Activated naive CD8-positive, alpha-beta T cell treated with anti-CD3 and anti-CD28 coated beads, Interleukin-2, amount 10 ng/mL, durations not matched to agents 7 days and 5 days (primary cell): ENCODE measurements around the gene NIPAL3. TPM values are rescaled to one million over a fixed set of nuclear protein-coding genes. Genes with fewer than 3 reads are reported as not detected.
"Not testable (repeated sequence)": the region's sequence is repeated elsewhere in the genome, so short reads cannot be mapped to it uniquely, and the experiment has no call there.

Source experiments
- ATAC-seq: fragments of 150-1000 bp; cut with Tn5 transposase; one replicate; pipeline ENCODE4 v1.10.0; 2021; ENCODE audit warnings: low read depth, moderate library complexity
- POLR2A ChIA-PET: fragments of 350-600 bp; sonication (Branson Sonifier 250); formaldehyde crosslinking; loops from one replicate; lab custom pipeline; 2021; ENCODE audit warnings: antibody characterized with exemption; lab: Charles Lee
- DNase-seq: peaks from one replicate; pipeline ENCODE4 v3.0.0; 2021
- H3K27ac Mint-ChIP-seq: one replicate; pipeline ENCODE4 v1.8.0; 2022; ENCODE audit warnings: mild to moderate bottlenecking, mixed read lengths
- H3K27me3 Mint-ChIP-seq: one replicate; pipeline ENCODE4 v1.8.0; 2022; ENCODE audit warnings: mild to moderate bottlenecking, moderate library complexity, mixed read lengths
- H3K36me3 Mint-ChIP-seq: one replicate; pipeline ENCODE4 v1.8.0; 2021; ENCODE audit warnings: mild to moderate bottlenecking, mixed read lengths
- H3K4me1 Mint-ChIP-seq: one replicate; pipeline ENCODE4 v1.8.0; 2021; ENCODE audit warnings: mixed read lengths
- H3K4me3 Mint-ChIP-seq: one replicate; pipeline ENCODE4 v1.8.0; 2022; ENCODE audit warnings: mild to moderate bottlenecking, moderate library complexity, mixed read lengths
- H3K9me3 Mint-ChIP-seq: one replicate; pipeline ENCODE4 v1.8.0; 2021; ENCODE audit warnings: mixed read lengths
- total RNA-seq, 2 experiments: library from RNA; stranded (reverse); gene quantifications; one replicate each; pipeline ENCODE4 v1.2.3, GENCODE V29; 2021

NIPAL3 gene
- total RNA-seq, 2 experiments from 2014 or later, result 54.1 to 55.1 TPM

DNA sequence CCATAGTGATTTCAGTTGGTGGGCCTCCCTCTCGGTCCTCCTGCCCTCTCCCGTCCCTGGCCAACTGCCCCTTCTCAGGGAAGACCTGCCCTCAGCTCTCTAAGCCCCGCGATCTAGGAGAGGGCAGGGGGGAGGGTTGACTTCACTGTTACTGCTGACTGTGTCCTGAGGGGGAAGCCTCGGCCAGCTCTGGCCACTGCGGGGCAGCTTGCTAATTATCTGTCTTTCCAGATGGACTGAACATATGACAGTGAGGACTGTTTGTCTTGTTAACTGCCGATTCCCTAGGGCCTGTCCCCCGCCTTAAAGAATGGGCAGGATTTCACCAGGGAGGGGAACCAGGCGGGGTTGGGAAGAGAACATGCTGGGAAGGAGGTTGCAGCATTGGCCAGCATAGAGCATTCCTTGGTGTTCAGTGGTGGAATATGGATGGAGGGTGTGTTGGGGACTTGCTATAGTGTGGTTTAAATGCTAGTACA lies 22.9 kb downstream of the NIPAL3 start:
- Mint-ChIP-seq H3K27ac (no peak overlapping the region), H3K4me3 (no peak overlapping the region), H3K4me1 (peaks cover 10% of the 10 kb centered on the region), H3K27me3 (no peaks in the 10 kb centered on the region), H3K36me3 (peaks cover 29% of the 10 kb centered on the region), H3K9me3 (no peaks in the 10 kb centered on the region)
- POLR2A ChIA-PET, result no interaction called here
- DNase-seq (no peak), ATAC-seq (no peak)

DNA sequence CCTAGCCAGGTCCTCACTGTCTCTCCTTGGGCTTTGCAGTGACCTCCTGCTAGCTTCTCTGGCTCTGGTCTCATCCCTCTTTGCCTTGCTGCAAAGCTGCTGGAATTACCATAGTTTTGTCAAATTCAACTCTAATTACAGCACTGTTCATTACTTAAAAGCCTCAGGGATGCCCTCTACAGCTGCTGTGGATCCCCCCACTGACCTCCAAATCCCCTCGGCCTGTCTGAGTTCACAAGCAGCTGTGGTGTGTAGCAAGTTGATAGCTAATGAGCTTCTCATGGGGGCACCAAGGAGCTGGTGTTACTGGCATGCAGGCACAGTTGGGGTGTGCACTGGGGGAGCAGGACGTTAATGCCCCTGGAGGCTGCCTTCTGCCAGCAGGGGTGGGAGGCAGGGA lies 24.8 kb downstream of the NIPAL3 start:
- H3K36me3 Mint-ChIP-seq, result peaks cover 21% of the 10 kb centered on the region
- H3K9me3 Mint-ChIP-seq, result no peaks in the 10 kb centered on the region
- H3K4me3 Mint-ChIP-seq, result no peak overlapping the region
- DNase-seq, result no peak
- no peak overlapping the region for H3K27ac Mint-ChIP-seq
- POLR2A ChIA-PET, result interaction anchor here (0.8 kb wide), 1 partner anchor 46 kb away, joined by 6 read pairs; no protein-coding TSS in a partner anchor
- no peak for ATAC-seq
- peaks cover 5% of the 10 kb centered on the region for H3K4me1 Mint-ChIP-seq
- no peaks in the 10 kb centered on the region for H3K27me3 Mint-ChIP-seq

DNA sequence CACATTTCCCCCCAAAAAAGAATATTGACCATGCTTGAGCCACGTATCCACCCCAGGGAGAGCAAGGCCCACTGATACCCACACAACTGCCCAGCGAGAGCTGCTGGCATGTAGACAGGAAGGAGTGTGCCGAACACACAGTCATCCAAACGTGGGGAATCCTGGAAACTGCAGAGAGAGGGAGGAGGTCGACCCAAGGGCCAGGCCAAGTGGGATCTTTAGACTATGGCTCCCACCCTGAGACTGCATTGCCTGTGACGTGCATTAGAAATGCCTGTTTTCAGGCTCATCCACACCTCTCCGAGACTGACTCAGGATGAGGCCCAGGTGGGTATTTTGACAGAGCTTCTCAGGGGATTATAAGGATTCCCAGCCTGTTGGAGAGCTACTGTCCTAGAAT lies 25.9 kb downstream of the NIPAL3 start:
- POLR2A ChIA-PET, result no interaction called here
- Mint-ChIP-seq H3K4me3 (no peak overlapping the region), H3K4me1 (peaks cover 2% of the 10 kb centered on the region), H3K27me3 (no peaks in the 10 kb centered on the region), H3K9me3 (no peaks in the 10 kb centered on the region), H3K36me3 (peaks cover 25% of the 10 kb centered on the region), H3K27ac (no peak overlapping the region)
- ATAC-seq, result no peak
- no peak for DNase-seq

DNA sequence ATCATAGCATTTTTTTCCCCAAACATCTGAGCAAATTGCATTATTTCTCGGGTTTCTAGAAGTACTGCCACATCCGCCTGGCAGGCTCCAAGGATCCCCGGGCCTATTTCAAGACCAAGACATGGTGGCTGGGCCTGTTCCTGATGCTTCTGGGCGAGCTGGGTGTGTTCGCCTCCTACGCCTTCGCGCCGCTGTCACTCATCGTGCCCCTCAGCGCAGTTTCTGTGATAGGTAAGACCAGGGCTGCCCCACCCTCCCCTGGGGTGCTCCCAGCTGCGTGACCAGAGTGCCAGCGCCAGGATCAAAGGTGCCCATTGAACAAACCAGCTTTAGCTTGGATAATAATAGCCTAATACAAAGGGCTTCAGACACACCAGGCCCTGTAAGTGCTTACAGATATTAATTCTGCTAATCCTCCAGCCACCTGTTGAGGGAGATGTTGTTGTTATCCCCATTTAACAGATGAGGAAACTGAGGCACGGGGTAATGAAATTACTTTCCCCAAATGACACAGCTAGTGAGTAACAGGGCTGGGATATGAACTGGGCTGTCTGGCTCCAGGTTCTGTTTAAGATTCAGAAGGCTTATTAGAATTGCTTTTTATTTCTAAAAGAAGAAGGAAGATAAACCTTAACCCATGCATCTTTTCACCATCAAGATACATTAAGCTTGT lies 26.5 kb downstream of the NIPAL3 start:
- peaks cover 32% of the 10 kb centered on the region for H3K36me3 Mint-ChIP-seq
- peaks cover 2% of the 10 kb centered on the region for H3K4me1 Mint-ChIP-seq
- ATAC-seq, result no peak
- H3K27me3 Mint-ChIP-seq, result no peaks in the 10 kb centered on the region
- no peak overlapping the region for H3K27ac Mint-ChIP-seq
- no peaks in the 10 kb centered on the region for H3K9me3 Mint-ChIP-seq
- DNase-seq, result no peak
- H3K4me3 Mint-ChIP-seq, result no peak overlapping the region
- POLR2A ChIA-PET, result interaction anchor here (1.2 kb wide), 1 partner anchor 44 kb away, joined by 4 read pairs; no protein-coding TSS in a partner anchor

DNA sequence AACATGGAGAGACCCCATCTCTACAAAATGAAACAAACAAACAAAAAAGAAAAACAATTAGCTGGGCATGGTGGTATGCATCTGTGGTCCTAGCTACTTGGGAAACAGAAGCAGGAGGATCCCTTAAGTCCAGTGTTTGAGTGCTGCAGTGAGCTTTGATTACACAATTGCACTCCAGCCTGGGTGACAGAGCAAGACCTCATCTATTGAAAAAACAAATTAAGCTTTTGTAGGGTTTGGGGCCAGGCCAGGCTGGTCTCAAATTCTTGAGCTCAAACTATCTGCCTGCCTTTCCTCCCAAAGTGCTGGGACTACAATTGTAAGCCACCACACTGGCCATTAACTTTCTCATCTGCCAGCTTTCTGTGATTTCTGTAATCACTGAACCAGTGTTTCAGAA lies 27.2 kb downstream of the NIPAL3 start:
- Mint-ChIP-seq H3K27ac (peak overlapping the region; percentile 23), H3K4me3 (no peak overlapping the region), H3K27me3 (no peaks in the 10 kb centered on the region), H3K36me3 (peaks cover 33% of the 10 kb centered on the region), H3K9me3 (no peaks in the 10 kb centered on the region), H3K4me1 (peaks cover 2% of the 10 kb centered on the region)
- DNase-seq (no peak), ATAC-seq (no peak)
- POLR2A ChIA-PET, result interaction anchor here (0.7 to 1.2 kb wide), 2 partner anchors 13 to 44 kb away, joined by 3 to 4 read pairs; no protein-coding TSS in a partner anchor

DNA sequence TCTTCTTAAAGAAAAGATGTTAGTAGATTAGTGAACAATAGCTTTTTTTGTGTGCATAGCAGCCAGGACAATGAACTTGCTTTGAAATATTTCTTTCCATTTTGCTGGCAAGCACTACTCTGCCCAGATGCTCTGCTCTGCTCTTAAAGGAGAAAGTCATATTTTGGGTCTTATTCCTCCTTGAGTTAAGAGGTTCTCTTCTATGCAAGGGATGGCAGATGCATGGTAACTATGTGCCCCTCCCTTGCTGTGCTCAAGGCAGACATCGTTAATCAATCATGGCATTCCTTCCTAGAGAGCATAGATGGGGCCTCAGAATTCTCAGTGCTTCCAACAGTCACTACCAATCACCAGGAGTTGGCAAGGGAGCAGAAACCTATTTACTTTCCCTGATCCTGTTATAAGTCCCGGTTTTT lies 27.6 kb downstream of the NIPAL3 start:
- DNase-seq (no peak), ATAC-seq (no peak)
- Mint-ChIP-seq H3K4me1 (peaks cover 2% of the 10 kb centered on the region), H3K27ac (no peak overlapping the region), H3K4me3 (no peak overlapping the region), H3K27me3 (no peaks in the 10 kb centered on the region), H3K9me3 (no peaks in the 10 kb centered on the region), H3K36me3 (peaks cover 33% of the 10 kb centered on the region)
- POLR2A ChIA-PET, result interaction anchor here (0.7 to 1.2 kb wide), 2 partner anchors 14 to 43 kb away, joined by 3 to 4 read pairs; no protein-coding TSS in a partner anchor

DNA sequence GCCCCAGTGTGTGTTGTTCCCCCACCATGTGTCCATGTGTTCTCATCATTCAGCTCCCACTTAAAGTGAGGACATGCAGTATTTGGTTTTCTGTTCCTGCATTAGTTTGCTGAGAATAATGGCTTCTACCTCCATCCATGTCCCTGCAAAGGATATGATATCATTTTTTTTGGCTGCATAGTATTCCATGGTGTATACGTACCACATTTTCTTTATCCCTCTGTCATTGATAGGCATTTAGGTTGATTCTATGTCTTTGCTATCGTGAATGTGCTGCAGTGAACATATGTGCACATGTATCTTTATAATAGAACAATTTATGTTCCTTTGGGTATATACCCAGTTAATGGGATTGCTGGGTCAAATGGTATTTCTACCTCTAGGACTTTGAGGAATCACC lies 30.8 kb downstream of the NIPAL3 start:
- POLR2A ChIA-PET, DNase-seq: not testable (repeated sequence)
- H3K36me3 Mint-ChIP-seq, result peaks cover 40% of the 10 kb centered on the region

DNA sequence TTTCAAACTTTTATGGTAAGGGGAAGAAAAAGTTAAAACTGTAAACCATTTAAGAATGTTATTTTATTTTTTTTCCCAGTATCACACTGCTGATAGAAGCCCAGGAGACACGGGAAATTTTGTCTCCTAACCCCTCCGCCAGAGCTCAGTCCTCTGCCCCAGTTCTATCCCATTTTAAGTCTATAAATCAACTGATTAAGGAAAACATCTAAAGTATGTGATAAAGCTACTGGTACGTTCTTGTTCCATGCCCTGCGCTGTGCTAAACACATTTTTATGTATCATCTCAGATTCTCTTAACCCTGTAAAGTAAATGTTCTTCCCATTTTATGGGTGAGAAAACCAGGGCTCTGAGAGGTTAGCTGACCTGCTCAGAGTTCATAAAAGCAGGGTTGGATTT lies 34.7 kb downstream of the NIPAL3 start:
- H3K27me3 Mint-ChIP-seq, result no peaks in the 10 kb centered on the region
- no peak overlapping the region for H3K4me3 Mint-ChIP-seq
- H3K4me1 Mint-ChIP-seq, result peaks cover 1% of the 10 kb centered on the region
- H3K9me3 Mint-ChIP-seq, result no peaks in the 10 kb centered on the region
- POLR2A ChIA-PET, result no interaction called here
- H3K27ac Mint-ChIP-seq, result no peak overlapping the region
- DNase-seq, result no peak
- peaks cover 56% of the 10 kb centered on the region for H3K36me3 Mint-ChIP-seq
- ATAC-seq, result no peak

More for the DNA sequence above, 30.8 kb downstream of the NIPAL3 start:
- not testable (repeated sequence) for H3K27me3 Mint-ChIP-seq, H3K9me3 Mint-ChIP-seq, H3K4me1 Mint-ChIP-seq, ATAC-seq, H3K27ac Mint-ChIP-seq, H3K4me3 Mint-ChIP-seq

DNA sequence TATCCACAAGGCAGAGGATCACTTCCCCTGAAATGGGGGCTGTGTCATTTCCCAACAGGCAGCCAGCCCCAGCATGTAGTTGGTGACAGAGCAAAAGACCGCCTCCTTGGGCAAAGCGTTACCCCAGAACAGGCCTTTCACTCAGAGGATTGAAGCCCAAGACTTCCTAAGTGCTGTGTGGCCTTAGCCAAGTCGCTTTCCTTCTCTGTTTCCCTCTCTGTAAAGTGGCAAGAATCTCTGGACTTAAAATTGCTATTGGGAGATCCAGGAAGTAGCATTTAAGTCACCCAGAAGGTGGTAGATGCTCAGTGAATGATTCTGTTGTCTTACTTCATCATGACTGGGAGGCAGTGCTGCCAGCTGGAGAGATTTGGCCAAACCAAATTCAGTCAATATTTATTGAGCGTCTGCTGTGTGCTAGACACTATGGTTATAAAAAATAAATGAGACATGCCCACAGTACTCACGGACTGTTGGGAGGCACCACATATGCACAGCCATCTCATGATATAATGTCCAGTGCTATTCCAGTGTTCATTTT lies 35.3 kb downstream of the NIPAL3 start:
- Mint-ChIP-seq H3K36me3 (peaks cover 55% of the 10 kb centered on the region), H3K4me3 (no peak overlapping the region), H3K27ac (peak overlapping the region; percentile 45), H3K27me3 (no peaks in the 10 kb centered on the region), H3K4me1 (peaks cover 1% of the 10 kb centered on the region), H3K9me3 (no peaks in the 10 kb centered on the region)
- POLR2A ChIA-PET, result no interaction called here
- ATAC-seq (no peak), DNase-seq (no peak)

DNA sequence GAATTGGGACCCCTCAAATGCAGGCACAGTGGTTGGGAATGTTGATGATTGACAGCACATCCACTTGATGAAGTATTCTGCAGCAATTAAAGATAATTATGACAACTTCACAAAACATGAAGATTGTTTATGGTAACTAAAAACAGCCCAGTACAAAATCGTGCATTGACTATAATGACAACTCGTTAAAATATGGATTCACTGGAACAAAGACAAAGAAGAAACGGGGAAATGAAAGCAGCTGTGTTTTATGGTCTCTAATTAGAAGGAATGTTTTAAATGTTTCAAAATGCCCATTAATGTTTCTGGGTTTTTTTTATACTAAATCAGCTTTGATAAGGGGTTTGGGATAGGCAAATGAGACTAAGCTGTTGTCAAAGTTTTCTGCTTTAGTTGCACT lies 36.1 kb downstream of the NIPAL3 start:
- Mint-ChIP-seq H3K27ac (no peak overlapping the region), H3K4me1 (peaks cover 1% of the 10 kb centered on the region), H3K9me3 (no peaks in the 10 kb centered on the region), H3K36me3 (peaks cover 51% of the 10 kb centered on the region), H3K27me3 (no peaks in the 10 kb centered on the region), H3K4me3 (no peak overlapping the region)
- DNase-seq (no peak), ATAC-seq (no peak)
- POLR2A ChIA-PET, result no interaction called here

DNA sequence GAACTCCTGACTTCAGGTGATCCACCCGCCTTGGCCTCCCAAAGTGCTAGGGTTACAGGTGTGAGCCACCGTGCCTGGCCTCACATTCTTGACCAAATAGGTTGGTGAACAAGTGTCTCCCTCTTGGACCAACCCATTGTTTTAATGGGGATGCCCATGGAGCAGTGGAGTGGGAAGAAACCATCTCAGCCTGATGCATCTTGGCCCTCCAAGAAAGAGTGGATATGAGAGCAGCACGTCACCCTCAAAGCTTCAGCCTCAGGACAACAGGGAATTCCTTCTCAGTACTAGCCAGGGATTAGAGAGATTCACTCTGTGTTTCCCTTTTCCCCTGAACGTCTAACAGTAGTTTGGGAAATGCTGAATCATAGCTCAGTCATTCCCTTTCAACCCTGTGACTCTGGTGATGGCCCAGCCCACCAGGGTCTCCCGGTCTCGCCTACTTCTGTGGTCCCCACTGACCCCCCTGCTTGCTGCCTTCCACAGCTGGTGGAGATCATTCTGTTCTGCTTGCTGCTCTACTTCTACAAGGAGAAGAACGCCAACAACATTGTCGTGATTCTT lies 37.4 kb downstream of the NIPAL3 start:
- no peak for DNase-seq
- H3K9me3 Mint-ChIP-seq, result no peaks in the 10 kb centered on the region
- no peak for ATAC-seq
- peaks cover 1% of the 10 kb centered on the region for H3K4me1 Mint-ChIP-seq
- H3K4me3 Mint-ChIP-seq, result no peak overlapping the region
- H3K27ac Mint-ChIP-seq, result peak overlapping the region; percentile 48
- POLR2A ChIA-PET, result interaction anchor here (0.7 kb wide), 1 partner anchor 499 kb away, joined by 3 read pairs; no protein-coding TSS in a partner anchor
- no peaks in the 10 kb centered on the region for H3K27me3 Mint-ChIP-seq
- H3K36me3 Mint-ChIP-seq, result peaks cover 55% of the 10 kb centered on the region

DNA sequence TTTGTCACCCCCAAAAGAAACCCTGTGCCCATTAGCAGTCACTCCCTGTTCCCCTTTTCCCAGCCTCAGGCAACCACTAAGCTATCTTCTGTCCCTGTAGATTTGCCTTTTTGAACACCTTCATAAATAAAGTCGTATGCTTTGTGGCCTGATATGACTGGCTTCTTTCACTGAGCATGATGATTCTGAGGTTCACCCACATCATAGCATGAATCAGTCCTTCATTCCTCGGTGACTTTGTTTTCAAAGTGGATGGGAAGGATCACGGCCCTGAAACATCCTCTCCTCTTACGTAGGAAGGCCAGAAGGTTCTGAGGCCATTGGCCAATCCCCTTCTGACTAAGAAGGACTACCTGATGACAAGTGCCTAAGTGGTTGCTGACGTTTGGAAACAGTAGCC lies 39.1 kb downstream of the NIPAL3 start:
- no peaks in the 10 kb centered on the region for H3K9me3 Mint-ChIP-seq
- H3K36me3 Mint-ChIP-seq, result peaks cover 68% of the 10 kb centered on the region
- no peak for DNase-seq
- peaks cover 1% of the 10 kb centered on the region for H3K4me1 Mint-ChIP-seq
- no peak overlapping the region for H3K4me3 Mint-ChIP-seq
- no peak for ATAC-seq
- no peak overlapping the region for H3K27ac Mint-ChIP-seq
- H3K27me3 Mint-ChIP-seq, result no peaks in the 10 kb centered on the region
- POLR2A ChIA-PET, result no interaction called here

DNA sequence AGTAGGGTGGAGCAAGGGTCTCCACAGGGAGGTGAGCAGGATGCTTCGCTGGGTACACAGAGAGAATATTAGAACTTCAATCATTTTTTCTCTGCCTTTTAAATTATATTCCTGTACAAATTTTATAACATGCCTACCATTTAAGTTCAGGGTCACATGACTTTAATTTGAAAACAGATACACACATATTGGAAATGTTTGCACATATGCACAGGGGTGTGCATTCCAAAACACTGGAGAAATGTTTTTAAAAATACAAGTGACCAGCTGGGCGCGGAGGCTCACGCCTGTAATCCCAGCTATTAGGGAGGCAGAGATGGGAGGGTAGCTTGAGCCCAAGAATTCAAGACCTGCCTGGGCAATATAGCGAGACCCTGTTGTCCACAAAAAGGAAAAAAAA lies 39.7 kb downstream of the NIPAL3 start:
- POLR2A ChIA-PET, result interaction anchor here (0.7 kb wide), 1 partner anchor 34 kb away, joined by 3 read pairs; no protein-coding TSS in a partner anchor
- H3K4me1 Mint-ChIP-seq, result peaks cover 1% of the 10 kb centered on the region
- H3K4me3 Mint-ChIP-seq, result no peak overlapping the region
- no peak for DNase-seq
- no peaks in the 10 kb centered on the region for H3K27me3 Mint-ChIP-seq
- H3K9me3 Mint-ChIP-seq, result no peaks in the 10 kb centered on the region
- H3K27ac Mint-ChIP-seq, result no peak overlapping the region
- ATAC-seq, result no peak
- H3K36me3 Mint-ChIP-seq, result peaks cover 68% of the 10 kb centered on the region
